Activated naive CD8-positive, alpha-beta T cell treated with anti-CD3 and anti-CD28 coated beads, Interleukin-2, amount 50 U/mL, for 16 hours (primary cell): Measurements from ENCODE around the gene MBD4.

Experiments used
- DNase-seq: peaks from one replicate; pipeline ENCODE4 v3.0.0-alpha.2; 2020; ENCODE audit warnings: low read depth, low spot score

Gene MBD4

GRCh38 chr3:129463094-129463493 lies 23.3 kb upstream of the MBD4 start:
- DNase-seq = no peak

DNA sequence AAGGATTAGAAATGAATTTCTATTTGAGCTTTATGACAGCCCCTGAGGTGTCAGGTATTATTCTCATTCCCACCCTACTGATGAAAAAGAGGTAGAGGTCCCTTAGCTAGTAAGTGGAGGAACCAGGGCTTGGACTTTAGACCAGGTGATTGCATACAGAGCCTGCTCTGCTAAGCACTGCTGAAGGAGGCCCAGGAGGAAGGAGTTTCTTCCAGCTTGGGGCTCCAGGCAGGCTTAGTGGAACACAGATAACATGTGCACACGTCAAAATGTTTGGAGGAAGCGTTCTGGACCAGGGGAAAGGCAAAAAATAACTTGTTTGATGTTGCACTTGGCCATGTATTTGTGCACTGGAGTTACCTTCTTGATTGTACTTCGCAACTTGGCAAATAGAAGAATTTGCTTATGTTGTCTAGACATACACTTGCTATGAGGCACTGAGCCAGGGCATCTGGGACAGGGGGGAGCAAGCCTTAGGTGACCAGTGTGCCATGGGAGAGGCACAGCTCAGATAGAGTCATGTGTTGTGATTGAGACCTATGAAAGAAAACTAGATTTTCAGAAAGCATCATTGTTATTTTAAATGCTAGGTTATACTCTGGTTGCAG lies 22.7 kb upstream of the MBD4 start:
- DNase-seq = no peak

DNA sequence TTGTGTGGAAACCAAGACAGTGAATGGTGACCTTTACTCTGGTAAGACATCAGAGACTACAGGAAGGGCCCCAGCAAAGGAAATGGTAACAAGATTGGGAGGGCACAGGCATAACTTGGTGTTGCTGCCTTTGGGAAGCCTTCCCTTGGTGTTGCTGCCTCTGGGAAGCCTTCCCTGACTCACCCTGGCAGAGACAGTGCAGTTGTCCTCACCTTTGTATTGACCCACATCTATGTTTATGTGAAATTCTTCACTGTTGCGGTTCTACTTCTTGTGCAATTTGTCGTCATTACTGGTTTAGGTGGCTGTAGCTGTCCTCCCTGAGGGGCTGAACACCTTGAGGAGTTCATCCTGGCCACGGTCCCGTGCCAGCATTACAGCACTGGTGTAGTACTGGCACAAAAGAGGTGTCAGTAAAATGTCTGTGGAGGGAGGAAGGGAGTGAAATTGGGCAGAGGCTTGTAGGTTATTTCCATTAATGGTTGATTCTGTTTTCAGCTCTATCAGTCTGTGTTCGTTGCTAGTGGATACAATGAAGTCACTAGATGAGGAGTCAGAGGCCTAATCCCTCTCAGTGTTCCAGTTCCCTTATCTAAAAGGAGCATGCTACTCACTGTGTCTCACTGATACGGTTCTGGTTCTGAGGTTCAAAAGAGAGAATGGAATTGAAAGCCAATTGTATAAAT lies 21.9 kb upstream of the MBD4 start:
- DNase-seq = no peak

DNA sequence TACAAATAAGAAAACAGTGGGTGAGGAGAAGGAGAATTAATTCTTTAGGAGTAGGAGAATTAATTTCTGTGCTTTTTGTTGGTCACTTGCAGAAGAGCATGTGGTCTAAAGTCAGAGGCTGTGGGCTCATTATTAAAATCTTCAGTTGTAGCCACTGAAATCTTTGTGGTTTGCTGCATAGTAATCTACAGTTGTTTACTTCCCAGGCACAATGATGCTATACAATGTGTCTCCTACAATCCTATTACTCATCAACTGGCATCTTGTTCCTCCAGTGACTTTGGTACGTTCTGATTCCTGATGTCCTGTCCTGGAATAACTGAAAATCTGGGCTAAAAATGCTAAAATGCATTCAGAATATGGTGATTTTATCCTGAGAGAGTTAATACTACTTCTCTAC lies 21.3 kb upstream of the MBD4 start:
- no peak for DNase-seq

- DNase-seq = no peak
Measured at GRCh38 chr3:129460572-129460971, 20.8 kb upstream of the MBD4 start.

- no peak for DNase-seq
Measured at GRCh38 chr3:129460155-129460554, 20.4 kb upstream of the MBD4 start.

DNA sequence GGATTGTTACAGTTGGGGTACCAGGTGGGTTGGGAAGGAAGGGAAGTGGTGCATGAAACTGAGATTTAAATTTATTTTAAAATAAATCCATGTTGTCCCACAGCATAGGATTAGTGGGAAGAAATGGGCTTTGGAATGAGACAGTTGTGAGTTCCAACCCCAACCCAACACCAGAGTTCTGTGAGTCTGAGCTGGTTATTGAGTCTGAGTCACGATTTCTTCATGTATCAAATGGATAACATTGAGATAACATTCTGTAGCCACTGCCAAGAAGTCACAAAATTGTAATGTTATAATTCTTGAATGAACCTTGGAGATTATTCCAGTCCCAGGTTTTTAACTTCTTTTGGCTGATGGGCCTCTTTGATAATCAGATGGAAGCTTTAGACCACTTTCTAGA lies 14.0 kb upstream of the MBD4 start:
- DNase-seq = no peak

GRCh38 chr3:129449279-129450115 lies 9.7 kb upstream of the MBD4 start:
- DNase-seq = no peak

DNA sequence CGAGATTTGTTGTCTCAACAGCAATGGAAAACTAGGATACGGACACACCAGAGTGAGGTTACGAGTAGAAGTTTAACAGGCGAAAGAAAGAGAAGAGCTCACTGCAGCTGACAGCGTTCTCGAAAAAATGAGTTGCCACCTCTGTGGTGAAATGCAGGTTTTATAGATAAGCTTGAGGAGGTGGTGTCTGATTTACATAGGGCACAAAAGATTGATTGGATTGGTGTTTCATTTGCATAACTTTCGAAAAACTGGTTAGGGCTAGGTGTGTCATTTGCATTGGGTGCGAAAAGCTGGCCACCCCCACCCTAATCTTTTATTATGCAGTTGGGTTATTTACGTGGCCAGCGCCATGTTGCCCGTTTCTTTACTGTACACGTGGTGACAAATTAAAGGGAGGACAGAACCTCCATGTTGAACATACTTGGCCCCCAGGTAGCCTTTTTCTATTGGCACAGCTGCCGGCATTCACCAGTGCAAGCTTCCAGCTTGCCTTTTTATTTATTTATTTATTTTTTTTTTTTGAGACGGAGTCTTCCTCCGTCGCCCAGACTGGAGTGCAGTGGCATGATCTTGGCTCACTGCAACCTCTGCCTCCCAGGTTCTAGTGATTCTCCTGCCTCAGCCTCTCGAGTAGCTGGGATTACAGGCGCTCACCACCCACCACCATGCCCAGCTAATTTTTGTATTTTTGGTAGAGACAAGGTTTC lies 8.6 kb upstream of the MBD4 start:
- DNase-seq = no peak

GRCh38 chr3:129446926-129447325 lies 7.2 kb upstream of the MBD4 start:
- DNase-seq = no peak

DNA sequence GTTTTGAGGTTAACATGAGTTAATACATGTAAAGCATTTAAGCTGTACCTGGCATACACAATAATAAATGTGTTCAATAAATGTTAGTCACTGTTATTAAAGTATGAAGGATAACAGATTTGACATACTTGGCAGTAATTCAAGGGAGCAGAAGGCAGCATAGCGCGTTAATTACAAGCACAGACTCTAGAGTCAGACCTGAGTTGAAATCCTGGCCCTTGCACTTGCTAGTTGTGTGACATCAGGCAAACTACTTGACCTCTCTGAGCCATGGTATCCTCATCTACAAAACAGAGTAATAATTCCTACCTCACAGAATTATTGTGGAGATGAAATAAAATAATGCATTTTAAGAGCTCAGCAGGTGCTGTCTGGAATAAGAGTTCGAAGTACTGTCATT lies 5.7 kb upstream of the MBD4 start:
- DNase-seq = no peak

DNA sequence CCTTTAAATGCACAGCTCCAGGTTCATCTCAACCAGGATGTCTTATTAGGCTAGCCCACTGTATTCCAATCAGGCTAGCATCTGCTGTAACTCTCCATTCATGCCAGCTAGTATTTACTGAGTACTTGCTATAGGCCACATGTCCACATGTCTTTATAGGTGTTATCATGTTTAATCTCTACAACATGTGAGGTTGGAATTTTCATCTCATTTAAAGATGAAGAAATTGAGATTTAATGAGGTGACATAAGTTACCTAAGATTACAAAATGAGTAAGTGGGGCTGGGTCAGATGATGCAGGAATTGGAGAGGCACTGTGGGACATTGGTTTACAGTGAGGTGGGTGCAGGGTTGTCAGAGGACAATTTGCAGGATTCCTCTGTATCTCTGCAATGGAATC lies 3.2 kb upstream of the MBD4 start:
- DNase-seq = no peak

GRCh38 chr3:129442486-129442885 lies 2.7 kb upstream of the MBD4 start:
- no peak for DNase-seq

GRCh38 chr3:129441782-129442181 lies 2.0 kb upstream of the MBD4 start:
- DNase-seq = no peak

DNA sequence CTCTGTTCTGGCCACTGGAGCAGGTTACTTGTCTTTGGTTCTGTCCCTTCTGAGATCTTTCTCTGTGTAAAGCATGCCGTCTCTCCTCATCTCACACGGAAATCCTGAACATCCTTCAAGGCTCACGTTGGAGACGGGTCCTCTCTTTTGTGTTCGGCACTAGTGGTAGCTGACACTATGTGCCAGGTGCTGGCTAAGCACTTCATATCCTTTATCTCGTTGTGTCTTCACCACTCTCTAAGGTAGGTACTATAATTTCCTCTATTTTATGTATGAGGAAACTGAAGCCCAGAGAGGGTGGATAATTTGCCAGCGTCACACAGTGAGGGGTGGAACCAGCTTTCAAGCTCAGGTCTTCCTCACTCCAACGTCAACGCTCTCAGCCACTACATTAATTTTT lies 1.5 kb upstream of the MBD4 start:
- no peak for DNase-seq

DNA sequence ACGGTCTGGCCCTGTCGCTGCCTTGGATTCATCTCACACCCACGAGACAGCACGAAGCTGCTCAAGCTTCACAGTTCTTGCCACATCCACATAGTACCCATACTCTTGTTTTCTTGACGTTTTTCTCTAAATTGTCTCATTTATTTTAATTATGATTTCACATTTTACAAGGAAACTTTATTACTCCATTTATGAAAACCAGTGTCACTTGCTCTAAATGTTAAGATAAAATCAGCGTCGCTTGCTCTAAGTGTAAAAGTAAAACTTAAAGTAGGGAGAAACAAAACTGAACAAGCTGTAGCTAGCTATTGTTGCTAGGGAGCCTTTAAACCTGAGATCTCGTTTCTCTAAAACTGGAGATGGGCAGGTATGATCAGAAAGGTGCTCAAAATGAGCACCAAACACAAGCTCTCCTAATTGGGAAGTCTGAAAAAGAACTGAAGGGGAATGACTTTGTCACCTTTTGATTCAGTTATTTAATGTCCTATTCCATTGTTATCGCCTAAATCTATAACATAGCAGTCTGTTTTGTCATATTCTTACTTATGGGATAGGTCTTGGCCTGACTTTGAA lies 956 bp upstream of the MBD4 start:
- no peak for DNase-seq

DNA sequence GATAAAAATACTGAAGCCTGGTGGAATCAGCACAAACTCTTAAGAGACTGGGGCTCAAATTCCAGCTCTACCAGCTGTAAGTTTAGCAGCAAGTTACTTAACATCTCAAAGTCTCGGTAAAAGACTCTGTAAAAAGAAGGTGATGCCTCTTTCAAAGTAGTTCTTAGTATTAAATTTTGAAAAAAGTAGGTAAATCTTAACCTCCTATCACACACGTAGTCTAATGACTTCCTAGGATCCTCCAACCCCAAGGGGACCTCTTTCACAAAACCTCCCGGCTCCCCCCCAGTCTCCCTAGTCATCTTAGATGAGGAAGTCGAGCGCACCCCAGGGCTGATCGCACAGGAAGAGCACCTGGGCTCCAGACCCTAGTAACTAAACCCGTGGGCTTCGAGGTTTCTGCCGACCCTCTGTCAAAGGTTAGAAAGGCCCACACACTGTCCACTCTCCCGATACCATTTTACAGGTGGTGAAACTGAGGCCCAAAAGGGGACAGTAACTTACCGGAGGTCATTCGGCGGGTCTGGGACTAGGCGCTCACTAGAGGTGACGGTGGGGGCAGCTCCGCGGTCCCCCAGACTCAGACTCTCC lies 427 bp downstream of the MBD4 start:
- DNase-seq = no peak

- DNase-seq = no peak
Measured at GRCh38 chr3:129435367-129435766, 4.4 kb downstream of the MBD4 start.

DNA sequence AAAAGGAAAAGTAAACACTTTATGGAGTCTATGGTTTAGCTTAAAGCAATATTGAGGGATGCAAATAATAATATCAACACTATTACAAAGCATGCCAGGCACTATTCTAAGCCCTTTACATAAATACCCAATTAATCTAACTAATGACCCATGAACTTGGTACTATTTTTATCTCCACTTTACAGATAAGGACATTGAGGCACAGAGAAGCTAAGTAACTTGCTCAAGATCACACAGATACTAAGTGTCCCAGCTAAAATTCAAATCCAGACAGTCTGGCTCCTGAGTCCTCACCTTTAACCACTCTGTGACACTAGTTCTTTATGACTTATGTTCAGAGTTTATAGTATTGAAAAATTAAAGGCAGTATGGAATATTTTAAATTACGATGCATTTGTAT lies 5.6 kb downstream of the MBD4 start:
- no peak for DNase-seq

GRCh38 chr3:129433565-129433964 lies 6.2 kb downstream of the MBD4 start:
- no peak for DNase-seq

DNA sequence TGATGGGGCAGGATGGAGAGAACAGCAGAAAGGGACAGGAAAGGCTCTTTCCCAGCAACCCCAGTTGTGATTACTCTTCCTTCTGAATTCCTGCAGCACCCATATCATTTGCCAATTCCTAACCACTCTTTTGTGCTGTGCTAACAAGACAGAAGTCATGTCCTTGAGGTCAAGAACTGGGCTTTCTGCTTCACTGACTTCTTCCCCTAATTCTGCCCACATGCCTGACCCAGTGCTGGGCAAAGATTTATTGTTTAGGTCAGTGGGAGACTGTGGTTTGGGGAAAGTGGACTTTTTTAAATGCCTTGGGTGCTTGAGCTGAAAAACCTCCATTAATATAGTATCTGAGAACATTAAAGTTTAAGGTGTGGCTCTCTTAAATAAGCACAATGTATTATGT lies 7.1 kb downstream of the MBD4 start:
- DNase-seq = no peak

DNA sequence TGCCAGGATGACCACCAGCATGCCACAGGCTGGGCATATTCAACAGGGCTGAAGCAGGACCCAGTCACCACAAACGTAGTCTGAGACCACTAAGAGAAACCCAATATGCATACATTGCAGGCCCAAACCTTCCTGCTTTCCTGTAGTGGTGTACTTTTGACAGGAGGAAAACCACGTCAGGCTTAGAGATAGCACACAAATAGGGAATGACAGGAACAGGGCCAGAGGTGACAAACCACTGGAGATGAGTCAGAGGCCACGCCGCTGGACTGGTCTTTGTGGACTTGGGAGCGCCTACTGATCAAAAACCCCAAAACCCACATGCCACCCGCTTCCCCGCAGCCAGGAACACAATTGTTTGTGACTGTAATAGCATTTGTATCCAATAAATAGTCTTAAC lies 7.7 kb downstream of the MBD4 start:
- no peak for DNase-seq
